GM18951 (cell line): ENCODE data around the gene WNT9A.

ENCODE experiments used
- POLR2A ChIP-seq: IDR thresholded peaks from 4 replicates; pipeline ENCODE4 v1.6.1; 2011; ENCODE audit warnings: mild to moderate bottlenecking; ENCODE audit not compliant: insufficient read length, insufficient read depth; ENCODE audit errors: extremely low read depth
- in situ Hi-C: fragments of 300-500 bp; cut with MboI; formaldehyde crosslinking; loops from one replicate; pipeline ENCODE4 v1.12.0; 2022; ENCODE audit warnings: low sequenced_read_pairs, mixed read lengths, inconsistent platforms; ENCODE audit not compliant: unreplicated experiment

WNT9A gene

DNA sequence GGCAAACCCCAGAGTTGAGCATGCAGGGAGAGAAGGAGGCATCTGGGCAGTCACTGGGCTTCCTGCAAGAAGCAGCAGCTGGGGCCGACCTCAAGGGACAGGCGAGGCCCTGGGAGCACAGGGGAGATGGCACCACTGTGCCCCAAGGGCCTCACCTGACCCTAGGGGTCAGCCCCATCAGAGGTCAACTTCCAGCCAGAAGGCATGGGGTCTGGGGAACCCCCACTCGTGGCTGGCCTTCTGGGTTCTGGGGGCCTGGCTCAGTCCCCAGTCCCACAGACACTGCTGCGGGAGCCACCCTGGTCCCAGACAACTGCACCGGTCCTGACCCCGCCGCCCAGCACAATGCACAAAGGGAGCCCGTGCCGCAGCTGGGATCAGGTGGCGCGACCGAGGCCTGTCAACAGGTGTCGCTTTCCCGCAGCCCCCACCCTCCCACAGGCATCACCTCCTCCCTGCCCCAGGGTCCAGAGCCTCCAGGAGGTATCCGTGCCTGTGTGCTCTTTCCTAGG, 6.2 kb downstream of the WNT9A start:
- TF ChIP-seq POLR2A: no peak
- in situ Hi-C loops: no loop called here

DNA sequence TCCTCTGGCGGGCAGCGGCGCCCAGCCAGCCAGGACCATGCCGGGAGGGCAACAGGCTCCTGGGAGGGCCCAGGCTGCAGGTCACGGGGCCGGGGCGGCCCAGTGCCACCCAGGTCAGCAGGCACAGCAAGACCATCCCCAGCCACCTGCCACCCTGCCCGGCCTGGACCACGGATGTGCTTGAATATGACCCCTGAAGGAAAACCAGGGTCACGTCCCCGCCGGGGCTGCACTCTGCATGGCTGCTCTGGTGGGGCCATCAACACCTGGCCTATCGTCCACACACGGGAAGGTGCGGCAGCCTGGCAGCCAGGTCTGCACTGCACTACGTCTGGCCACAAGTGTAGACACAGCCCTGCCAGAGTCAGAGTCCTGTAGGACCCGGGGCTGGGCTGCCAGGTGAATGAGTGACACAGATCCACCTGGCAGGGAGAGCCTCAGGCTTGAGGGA, 6.9 kb downstream of the WNT9A start:
- TF ChIP-seq POLR2A: no peak
- in situ Hi-C loops: no loop called here

DNA sequence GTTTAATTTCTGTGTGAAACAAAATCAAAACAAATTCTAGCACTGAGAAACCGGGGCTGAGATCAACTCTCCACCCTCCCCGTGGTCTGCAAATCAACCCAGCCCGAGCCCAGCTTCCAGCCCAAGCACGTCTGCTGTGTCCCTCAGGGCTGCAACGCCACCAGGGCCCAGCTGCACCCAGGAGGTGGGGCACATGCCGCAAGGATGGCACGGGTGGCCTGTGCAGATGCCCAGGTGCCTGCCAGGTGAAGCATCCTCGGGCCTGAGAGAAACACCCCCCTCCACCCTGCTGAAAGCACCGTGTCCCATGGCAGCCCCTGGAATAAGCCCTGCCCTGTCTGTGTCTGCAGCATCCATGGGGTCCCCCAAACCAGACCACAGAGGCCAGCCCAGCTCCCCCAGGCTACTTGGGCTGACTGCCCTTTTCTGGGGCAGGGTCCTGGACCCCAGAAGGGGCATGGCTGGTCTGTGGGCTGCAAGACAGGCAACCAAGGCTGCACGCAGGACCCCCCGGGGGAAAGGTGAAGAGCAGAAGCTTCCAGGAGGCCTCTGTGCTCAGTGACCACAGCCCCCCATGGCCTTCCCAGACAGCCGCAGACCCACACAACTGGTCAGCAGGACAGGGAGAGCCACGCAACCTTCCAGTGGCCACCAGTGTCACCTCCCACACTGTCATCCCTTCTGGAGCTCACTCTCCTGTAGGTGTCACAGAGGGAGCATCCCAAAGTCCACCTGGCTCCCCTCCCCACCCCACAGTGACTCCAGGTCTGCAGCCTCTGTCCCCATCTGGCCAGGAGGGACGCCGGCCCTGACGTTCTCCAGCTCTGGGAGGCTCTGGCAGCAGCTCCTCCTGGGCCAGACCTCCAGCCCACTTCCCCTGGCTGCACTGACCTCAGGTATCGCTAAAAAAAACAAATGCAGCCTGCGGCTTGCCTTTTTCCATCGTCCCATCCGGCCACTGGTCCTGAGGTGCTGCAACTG, 7.7 kb downstream of the WNT9A start:
- no peak for TF ChIP-seq POLR2A
- in situ Hi-C loops: no loop called here

DNA sequence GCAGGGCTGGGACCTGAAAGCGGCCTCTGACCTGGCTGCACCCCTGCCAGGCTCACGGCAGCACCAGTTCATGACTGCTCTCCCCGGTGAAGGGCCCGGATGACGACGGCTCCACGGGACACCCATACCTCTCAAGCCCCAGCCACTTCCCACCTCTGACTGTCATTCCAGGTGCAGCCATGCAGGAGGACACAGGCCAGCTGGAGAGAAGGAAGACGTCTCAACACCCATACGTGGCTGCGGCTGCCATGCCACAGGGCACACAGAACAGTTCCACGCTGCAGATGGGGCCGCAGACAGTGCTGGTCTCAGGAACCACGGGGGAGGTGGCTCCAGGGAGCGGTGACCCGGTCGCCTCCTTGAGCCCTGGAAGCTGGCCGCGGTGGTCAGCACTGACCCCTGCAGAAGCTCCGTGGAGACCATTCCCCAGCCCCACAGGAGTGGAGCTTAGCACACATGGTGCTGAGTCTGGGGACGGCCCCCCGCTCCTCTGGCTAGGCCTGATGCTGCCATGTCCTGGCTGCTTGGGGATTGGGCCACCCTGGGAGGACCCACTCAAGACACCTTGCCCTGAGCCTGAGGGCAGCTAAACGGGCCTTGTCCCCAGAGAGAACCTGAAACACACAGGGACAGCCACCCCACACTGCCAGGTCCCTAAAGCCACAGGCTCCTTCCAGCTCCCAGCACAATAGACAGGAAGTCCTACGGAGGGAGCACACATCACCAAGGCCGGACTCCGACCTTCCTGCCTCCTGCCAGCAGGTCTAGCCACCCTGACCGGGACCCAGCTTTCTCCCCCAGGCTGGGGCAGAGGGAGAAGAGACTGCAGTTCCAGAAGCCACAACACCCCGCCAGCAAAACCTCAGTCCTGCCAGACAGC, 8.6 kb downstream of the WNT9A start:
- no peak for TF ChIP-seq POLR2A
- in situ Hi-C loops: no loop called here

DNA sequence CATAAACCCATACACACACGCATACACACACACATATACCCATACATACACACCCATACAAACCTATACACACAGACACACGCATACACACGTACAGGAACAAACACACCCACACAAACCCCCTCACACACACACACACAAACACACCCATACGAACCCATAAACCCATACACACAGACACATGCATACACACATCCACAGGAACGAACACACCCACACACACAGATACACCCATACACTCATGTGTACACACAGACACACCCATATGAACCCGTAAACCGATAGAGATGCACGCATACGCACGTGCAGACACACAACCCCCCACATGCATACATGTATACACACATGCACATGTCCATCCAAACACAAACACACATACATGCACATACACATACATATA, 9.5 kb downstream of the WNT9A start:
- in situ Hi-C loops: no loop called here
- no peak for TF ChIP-seq POLR2A

DNA sequence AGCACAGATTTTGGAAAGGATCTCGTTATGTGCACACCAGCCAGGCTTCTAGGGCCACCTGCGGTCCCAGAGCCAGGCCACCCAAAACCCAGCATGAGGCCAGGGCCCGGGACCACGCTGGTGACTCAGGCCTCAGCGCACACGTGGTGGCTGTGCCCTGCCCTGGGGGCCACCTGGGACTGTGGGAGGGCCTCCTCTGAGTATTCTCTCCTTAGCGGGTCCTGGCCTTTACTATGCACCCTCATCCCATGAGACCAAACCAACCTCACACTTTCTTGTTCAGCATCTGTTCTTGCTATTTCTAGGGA, 9.9 kb downstream of the WNT9A start:
- no peak for TF ChIP-seq POLR2A
- in situ Hi-C loops: no loop called here

DNA sequence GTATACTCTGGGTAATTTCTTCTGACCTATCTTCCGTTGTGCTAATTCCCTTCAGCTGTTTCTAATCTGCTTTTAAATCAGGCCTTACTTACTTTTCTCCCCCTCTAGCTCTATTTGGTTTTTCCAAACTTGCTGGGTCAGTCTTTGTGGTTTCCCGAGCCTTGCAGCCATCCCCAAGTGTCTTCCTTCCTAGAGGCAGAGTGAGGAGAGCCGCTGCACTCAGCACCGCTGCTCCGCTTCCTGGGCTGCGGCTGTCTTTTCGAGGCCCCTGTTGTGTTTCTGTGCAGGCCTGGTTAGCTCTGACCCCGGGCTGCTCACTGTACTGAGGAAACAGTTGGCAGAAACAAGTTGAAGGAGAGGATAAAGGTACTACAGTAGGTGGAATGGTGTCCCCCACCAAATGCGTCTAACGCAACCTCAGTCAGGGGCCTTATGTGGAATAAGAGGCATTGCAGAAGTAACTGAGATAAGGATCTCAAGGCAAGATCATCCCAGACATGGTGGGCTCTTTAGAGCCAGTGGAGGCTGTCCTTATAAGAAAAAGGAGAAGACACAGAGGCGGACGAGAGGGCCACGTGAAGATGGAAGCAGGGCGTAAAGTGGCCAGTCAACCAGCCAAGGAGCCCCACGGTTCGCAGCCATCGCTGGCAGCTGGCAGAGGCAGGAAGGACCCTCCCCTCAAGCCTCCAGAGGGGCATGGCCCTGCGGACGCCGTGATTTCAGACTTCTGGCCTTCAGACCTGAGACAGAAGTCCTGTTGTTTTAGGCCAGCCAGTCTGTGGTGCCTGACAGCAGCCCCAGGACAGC, 10.5 kb downstream of the WNT9A start:
- no peak for TF ChIP-seq POLR2A
- in situ Hi-C loops: no loop called here

DNA sequence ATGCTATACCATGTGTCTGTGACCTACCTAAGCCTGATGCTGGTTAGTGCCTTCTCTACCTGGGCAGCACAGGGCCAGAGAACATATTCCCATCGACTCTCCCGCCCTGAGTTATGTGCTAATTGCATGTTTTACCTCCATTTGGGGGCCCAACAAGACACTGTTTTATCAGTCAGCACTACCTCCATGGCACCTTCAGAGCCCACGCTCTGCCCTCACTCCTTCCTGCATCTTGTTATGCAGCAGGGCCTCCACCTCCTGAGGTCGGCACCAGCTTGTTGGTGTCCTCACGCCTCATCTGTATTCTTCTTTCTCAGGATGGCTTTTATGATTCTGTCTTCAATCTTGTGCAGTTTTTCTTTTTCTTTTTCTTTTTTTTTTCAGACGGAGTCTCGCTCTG, 11.9 kb downstream of the WNT9A start:
- no peak for TF ChIP-seq POLR2A
- in situ Hi-C loops: no loop called here

DNA sequence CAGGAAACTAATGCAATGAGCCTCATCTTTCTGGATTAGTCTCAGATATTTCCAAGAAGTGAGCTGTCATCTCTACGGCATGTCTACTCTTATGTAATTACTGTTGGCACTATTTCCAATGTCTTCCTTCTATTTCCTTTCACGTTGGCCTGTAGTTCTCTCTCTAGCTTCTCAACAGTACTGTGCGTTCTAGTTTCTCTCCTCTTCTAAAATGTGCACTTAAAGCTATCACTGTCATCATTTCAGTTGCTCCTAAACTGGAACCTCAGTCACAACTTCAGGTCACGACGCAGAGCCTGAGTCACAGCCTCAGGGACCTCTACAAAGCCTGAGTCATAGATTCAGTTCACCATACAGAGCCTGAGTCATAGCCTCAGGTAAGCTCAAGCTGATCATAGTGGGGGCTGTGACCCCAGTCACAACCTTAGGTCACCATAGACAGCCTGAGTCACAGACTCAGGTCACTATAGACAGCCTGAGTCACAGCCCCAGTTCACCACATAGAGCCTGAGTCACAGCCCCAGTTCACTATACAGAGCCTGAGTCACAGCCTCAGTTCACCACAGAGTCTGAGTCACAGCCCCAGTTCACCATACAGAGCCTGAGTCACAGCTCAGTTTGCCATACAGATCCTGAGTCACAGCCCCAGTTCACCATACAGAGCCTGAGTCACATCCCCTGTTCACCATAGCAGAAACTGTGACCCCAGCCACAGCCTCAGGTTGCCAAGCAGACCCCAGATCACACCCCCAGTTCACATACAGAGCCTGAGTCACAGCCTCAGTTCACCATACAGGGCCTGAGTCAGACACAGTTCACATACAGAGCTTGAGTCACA, 13.0 kb downstream of the WNT9A start:
- in situ Hi-C loops: no loop called here
- no peak for TF ChIP-seq POLR2A

DNA sequence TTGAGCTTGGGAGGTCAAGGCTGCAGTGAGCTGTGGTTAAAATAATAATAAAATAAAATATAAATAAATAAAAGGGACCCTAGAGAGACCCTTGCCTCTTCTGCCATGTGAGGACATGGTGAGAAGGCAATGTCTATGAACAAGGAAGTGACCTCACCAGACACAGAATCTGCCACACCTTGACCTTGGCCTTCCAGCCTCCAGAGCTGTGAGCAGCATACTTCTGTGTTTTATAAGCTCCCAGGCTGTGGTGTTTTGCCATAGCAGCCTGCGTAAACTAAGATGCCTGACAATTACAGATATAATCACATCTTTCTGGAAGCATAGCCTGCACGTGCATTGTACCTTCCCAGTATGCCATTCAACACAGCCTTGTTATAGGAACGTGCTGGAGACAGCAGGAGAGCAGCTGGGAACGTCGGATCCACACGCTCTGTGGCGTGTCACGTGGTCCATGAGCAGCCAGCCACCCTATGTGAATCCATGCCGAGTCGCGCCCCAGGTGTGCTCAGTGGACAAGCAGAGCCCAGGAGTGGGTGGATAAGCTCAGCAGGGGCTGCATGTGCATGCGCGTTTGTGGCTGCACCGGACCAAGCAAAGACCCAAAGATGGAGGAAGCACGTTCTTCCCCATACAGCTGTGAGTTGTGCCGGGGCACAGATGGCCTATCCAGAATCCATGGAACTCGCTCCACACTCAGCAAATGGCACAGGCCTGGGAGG, 17.8 kb downstream of the WNT9A start:
- no peak for TF ChIP-seq POLR2A
- in situ Hi-C loops: no loop called here

DNA sequence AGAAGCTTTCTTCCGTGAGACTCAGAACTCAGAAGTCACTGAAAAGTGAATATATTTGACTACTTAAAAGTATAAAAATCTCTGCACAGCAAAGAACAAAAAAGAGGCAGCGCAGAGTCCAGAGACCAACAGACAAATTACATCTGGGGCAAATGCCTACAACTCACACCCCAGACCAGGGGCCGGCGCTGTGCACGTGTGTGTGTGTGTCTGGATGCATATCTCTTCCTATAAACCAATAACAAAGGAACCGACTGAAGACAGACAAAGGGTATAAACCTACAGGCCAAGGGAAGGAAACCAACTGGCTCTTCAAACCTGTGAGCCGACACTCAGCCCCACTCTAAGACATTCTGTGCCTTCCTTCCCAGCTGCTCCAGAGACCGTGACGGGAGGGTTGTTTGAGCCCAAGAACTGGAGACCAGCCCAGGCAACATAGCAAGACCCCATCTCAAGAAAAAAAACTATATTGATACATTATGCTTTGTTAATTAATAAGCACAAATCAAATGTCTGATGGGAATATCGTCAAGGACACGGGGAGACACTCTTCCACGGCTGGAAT, 18.8 kb downstream of the WNT9A start:
- TF ChIP-seq POLR2A: no peak
- in situ Hi-C loops: no loop called here
